C4-2B (cell line): ENCODE data around the gene FTCDNL1.

Experiments
- ZFX ChIP-seq: fragments of 450-650 bp; IDR thresholded peaks from 2 replicates; pipeline ENCODE4 v1.6.1; 2017
- TF ChIP-seq, protein P1 (sequence below): fragments of 450-650 bp; conservative IDR thresholded peaks from 2 replicates; pipeline ENCODE4 v1.5.1; 2017; ENCODE audit warnings: mild to moderate bottlenecking

DNA sequence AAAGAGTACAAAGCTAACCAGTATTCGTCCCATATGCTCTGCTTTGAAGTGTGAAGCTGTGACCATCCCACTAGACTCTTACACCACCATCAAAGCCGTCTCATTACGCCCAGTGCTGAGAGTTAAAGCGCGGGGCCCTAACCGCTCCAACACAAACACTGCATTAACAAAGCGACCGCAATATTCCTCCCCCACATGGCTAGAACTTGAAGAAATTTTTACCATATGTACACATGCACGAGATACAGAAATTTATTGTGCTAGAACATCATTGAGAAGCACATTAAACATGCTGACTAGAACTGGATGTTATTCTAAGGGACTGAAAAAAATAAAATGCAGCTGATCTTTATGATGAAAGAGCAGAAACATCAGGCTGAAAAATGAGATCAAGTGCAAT is 20.5 kb downstream of the FTCDNL1 start:
- TF ChIP-seq, protein P1, sequence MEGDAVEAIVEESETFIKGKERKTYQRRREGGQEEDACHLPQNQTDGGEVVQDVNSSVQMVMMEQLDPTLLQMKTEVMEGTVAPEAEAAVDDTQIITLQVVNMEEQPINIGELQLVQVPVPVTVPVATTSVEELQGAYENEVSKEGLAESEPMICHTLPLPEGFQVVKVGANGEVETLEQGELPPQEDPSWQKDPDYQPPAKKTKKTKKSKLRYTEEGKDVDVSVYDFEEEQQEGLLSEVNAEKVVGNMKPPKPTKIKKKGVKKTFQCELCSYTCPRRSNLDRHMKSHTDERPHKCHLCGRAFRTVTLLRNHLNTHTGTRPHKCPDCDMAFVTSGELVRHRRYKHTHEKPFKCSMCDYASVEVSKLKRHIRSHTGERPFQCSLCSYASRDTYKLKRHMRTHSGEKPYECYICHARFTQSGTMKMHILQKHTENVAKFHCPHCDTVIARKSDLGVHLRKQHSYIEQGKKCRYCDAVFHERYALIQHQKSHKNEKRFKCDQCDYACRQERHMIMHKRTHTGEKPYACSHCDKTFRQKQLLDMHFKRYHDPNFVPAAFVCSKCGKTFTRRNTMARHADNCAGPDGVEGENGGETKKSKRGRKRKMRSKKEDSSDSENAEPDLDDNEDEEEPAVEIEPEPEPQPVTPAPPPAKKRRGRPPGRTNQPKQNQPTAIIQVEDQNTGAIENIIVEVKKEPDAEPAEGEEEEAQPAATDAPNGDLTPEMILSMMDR, result no peak
- TF ChIP-seq ZFX, result no peak
